Left ventricle myocardium superior (tissue), 1 donor: ENCODE data around the gene CLDN7. TPM values are rescaled to one million over a fixed set of nuclear protein-coding genes. Genes with fewer than 3 reads are reported as not detected.

Experiments used
- ATAC-seq: fragments of 200-7000 bp; cut with Tn5 transposase; one replicate; pipeline ENCODE4 v1.9.1; 2020; ENCODE audit warnings: mild to moderate bottlenecking, moderate library complexity
- DNase-seq: peaks from one replicate; pipeline ENCODE4 v3.0.0-alpha.2; 2020
- intact Hi-C: fragments of 100-400 bp; cut with micrococcal nuclease; formaldehyde crosslinking; loops from one replicate; pipeline ENCODE4 v1.11.0; 2022
- total RNA-seq: library from RNA; stranded (reverse); fragmentation: NEBNext Ultra II Directional; extraction: Animal tissue kit (Norgen Biotek cat#: 25700); gene quantifications from one replicate; pipeline ENCODE4 v1.2.1, GENCODE V29; 2021
- donor health status: DM: no; HTN: yes; CAD: no; lungs with severe emphysema.

CLDN7 gene
- total RNA-seq, 1 donor from 2014 or later: 1.8 TPM

DNA sequence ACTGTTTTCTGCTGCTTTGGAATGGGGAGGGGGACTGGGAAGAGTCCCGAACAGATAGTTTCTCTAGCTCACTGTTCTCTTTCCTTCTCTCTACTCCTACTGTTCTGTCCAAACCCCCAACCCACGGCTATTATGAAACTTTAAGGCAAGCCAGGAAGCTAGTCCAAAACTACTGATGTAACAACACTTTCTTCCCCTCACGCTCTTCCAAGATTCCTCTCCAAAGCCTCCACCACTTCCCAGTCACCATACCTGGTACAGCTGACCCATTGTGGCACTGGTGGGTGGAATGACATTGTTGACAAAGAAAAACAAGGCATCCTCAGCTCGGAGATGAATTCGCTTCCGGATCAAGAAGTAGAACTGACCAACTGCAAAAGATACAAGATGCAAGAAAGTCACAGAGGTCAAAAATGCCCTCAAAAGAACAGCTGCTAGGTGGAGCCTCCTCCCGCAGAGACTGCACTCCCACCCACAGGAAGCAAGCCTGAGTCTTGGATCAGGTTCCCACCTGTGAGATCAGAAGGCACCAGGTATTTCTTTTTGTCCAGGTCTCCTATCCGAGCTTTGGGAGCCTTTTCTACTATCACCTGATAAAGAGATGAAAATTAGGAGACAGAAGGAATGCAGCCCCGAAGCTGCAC is 21.1 kb downstream of the CLDN7 start:
- DNase-seq (no peak), ATAC-seq (no peak)
- intact Hi-C loops: no loop called here

DNA sequence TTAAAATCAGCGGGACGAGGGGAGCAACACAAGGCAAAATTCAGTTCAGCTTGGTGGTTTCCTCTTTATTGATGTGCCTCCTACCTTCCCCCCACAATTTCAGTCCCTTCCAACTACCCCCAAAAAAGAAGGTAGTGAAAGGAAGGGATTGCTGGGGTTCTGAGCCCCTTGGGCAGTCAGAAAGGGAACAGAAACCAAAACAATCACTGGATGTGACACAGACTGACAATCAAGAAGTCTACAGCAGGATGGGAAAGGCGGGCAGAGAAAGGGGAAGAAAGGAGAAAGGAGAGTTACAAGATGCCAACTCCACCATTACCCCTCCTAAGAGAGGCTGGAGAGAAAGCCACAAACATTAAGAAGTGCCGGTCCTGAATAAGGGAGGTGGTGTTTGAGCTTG is 21.9 kb downstream of the CLDN7 start:
- intact Hi-C loops: no loop called here
- ATAC-seq: no peak
- no peak for DNase-seq

DNA sequence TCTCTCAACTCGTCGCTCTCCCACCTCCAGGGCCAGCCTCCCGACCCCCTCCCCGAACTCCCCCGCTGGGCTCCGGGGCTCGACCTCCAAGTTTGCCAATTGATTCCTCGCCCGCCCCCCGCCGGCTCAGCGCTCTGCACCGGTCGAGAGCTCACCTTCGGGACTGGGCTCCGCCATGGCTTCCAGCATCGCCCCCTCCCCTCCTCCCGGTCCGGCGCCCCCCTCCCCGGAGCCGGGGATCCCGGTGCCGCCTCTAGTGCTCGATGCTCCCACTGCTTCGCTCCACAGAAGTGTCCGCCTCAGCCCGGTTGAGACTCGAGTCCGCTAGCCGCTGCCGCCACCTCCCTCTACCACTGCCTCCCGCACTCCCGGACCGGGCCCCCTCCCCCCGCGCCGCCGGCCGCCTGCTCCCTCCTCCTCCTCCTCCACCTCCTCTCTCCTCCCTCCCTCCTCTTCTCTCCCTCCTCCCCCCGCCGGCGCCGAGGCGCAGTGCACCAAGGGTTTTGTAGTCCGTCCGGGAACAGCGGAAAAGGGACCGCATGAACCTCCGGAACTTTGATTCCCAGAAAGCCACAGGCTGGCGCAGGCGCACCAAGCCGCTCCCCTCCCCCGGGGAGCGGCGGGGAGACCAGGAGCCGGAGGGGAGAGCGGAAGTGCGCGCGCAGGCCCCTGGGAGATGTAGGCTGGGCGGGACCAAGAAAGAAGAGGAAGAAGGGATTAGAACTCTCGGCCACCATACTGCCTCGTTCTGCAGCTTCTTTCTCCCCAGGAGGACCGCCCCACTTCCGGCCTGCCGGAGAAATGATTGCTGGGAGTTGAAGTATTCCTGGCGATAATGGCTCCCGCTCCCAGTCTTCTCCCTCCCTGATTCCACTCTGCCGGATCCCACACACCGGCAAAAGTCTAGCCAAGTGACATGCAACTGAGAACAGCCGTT is 22.9 kb downstream of the CLDN7 start, which contains the start of gene PHF23:
PHF23 (minus strand) TSS at position 367 of the 937 bp plus-strand sequence; CDS start at position 189, 178 bp downstream.
- intact Hi-C loops: no loop called here
- peak; percentile 75 for ATAC-seq
- peak; percentile 99 for DNase-seq

DNA sequence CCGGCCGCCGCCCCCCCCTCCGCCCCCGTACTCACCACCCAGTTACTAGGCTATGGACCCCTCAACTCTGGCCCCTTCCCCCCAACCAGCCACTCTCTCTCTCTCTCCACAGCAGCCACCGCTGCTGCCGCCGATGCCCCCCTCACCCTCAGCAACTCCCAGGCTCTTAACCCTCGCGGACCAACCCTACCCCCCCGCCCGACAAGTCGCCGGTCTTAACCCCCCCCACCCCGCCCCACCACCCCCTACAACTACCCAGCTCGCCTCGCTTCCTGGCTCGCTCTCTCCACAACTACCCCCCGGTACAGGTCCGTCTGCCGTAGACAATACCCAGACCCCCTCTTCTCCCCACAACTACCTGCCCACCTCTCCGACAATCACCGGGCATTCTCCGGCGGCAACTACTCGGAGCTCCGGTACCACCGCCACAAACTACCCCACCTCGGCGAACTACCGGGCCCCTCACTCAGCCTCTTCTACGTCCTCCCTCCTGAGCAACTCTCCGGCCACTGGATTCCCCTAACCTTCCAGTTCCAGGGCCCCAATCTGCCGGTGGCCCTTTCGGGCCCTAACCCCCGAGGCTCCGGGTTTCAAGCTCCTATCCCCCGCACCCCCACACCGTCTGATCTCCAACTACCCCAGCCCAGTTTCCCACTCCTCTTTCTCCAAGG is 23.7 kb downstream of the CLDN7 start:
- no peak for DNase-seq
- intact Hi-C loops: no loop called here
- no peak for ATAC-seq

DNA sequence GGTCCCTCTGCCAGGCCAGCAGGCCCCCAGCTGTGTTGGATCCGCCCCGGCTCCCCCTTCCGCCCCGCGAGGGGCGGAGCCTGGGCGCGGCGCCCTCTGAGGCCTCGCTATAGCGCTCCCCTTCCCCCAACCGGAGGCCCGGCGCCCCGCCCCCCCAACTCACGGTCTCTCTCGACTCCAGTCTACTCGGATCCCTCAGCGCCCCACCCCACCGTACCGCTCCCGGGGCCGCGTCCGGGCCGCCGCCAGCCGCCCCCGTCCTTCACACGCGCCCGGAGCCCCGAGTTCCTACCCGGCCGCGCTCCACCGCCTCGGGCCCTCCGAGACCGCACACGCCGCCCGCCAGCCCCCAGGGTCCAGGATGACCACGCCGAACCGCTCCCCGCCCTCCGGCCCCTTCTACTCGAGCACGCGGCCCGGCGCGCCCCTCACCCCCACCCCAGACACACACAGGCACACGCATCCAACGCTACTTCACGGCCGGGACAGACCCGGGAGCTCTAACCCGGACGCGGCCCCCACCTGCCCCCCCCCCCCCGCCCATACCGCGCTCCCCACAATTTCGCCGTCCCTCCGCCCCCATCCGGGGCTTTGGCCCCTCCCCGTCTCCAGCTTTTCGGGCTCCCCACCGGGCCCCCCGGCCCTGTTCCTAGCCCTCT is 24.4 kb downstream of the CLDN7 start:
- ATAC-seq: peak; percentile 12
- DNase-seq: peak; percentile 90
- intact Hi-C loops: no loop called here

DNA sequence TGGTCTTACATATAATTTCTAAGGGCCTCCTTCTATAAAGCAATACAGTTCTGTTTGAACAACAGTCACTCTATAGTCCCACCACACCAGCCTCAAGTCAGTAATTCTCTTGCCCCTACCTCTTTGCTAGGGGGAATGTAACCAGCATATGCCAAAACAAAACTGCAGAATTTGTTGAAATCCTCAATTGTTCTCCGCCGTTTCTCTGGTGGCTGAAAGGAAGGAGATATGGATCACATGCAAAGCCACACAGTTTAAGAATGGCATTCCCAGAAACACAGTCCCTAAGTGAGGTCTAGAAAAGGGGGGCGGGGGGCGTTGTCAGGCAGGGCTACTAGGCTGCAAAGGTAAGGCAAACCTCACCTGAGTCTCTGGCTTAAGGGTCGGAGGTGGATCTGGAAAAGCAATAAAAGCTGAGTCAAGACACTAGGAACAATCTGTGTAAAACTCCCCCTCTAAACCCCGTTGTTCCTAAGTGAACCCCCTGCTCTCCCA is 25.0 kb downstream of the CLDN7 start:
- intact Hi-C loops: no loop called here
- ATAC-seq: no peak

DNA sequence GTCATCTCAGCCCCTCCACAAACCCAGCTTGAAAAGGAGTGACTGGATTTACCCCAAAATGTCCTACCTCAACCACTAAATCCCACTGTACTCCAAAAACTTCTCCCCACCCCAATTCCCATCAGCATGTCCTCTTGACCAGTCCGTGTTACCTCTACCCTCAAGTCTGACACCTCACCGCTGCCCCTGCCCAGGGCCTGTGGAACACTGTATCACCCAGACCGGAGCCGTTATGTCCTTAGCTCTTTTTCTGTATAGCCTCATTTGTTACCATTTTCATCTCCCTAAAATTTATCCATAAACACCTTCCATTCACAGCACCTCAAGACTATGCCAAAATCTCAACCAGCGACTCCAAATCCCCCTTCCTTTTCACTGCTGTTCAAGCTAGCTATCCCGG is 25.5 kb downstream of the CLDN7 start:
- DNase-seq (peak; percentile 20), ATAC-seq (no peak)
- intact Hi-C loops: no loop called here

More for the DNA sequence above, 25.0 kb downstream of the CLDN7 start:
- DNase-seq: no peak

DNA sequence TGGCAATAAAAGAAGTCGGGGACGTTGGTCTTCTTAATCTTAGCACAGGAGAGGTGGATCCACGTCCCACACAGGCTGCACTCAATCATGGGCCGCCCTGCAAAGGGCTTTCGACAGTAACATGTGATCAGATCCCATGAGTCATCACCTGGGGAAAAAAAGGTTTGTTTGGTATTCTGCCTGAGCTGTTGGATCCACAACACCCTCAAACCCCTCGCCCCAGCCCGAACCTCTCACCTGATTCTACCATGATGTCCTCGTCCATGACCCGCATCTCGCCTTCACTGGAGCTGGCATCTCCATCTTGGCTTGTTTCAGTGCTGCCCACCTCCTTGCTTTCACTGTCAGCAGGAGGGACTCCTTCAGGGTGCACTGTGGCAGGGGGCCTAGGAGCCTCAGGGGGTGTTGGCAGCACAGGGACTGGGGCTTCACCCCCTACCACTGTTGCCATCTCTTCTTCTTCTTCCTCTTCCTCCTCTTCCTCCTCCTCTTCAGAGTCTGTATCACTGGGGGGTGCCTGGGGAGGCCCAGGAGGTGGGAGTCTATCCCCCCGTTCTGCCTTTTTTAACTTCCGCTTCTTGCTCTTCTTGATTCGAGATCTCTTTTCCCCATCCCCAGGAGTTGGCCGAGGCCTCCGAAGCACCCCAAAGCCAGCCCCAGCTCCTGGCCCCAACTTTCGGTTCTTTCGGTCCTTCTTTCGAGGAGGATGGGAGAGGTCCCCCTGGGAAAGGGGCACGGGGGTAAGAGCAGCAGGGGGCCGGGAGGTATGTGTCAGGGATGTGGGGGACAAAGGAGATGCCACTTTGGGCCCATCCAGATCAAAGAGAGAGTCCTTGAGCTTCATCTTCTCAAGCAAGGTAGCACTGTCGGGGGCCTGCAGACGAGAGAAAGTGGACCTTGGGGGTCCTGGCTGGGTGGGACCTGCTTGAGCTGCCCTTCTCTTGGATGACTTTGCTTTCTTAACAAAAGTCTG is 26.3 kb downstream of the CLDN7 start:
- intact Hi-C loops: no loop called here
- ATAC-seq (no peak), DNase-seq (peak; percentile 27)

DNA sequence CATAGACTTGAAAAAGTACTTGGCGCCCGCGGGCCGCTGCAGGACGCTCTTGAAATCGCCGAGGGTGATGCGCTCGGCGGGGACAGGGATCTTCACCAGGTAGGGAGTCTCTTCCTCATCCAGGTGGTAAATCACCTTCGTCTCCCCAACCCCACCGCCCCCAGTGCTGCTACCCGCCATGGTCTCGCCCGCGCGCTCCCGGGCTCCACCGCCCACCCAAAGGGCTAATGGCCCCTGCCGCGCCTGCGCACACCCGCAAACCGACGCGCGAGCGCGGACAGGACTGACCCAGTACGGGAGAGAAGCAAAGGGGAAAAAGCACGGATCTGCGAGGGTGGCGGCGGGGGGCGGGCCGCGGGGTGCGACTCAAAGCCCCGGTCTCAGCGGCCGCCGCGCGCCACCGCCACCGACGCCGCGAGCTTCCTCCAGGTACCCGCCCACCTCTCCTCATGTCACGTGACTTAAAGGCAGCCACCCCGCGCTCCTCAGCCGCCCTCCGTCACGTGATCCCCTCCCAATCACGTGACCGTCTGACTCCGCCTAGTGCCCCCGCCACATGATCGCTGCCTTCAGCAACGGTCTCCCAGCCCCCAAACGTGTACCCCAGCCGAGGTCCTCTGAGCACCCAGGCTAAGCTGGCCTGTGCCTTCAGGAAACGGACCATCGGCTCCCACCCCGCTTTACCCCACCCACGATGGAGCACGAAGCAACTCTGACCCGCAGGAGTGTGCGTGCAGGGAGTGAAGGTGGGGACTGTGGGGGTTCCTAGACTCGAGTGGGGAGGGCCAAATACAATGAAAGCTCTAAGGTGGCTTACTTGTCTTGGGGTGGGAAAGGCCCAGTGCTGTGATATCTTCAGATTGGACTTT is 28.0 kb downstream of the CLDN7 start, which contains the start of gene DVL2:
DVL2 (minus strand) TSS at position 435 of the 869 bp plus-strand sequence; CDS start at position 180, 255 bp downstream.
- ATAC-seq (peak; percentile 68), DNase-seq (peak; percentile 96)
- intact Hi-C loops: no loop called here

DNA sequence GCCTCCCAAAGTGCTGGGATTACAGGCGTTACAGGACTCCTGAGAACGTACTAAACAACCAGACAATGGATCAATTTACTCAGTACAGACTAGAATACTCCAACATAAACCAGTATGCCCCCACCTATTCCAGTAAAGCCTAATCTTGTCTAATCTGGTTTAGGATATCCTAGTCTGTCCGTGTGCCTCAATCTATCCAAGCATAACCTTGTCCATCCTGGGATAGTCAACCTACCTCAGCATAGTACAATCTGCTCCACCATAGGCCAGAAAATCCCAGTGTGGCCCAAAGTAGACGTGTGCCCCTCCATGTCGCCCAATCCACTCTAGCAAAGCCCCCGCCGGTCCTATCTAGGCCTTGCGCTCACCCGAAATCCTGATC is 28.6 kb downstream of the CLDN7 start:
- ATAC-seq (no peak), DNase-seq (no peak)
- intact Hi-C loops: no loop called here

DNA sequence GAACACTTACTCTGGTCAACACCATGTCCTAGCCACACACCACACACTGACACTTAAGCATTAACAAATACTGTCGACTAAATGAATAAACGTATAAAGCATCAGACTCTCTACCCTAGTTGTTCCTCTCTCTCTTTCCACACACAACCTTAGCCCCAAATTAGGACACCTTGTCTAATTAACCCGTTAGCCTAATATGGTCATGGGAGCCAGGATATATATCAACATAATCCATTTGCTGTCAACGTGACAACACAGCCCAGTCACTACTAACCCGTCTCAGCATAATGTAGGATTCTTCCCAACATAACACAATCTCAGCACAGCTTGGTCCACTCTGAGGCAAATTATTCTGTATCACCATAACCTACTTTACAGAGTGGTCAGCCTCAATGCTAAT is 30.2 kb downstream of the CLDN7 start:
- no peak for ATAC-seq
- intact Hi-C loops: no loop called here
- no peak for DNase-seq

DNA sequence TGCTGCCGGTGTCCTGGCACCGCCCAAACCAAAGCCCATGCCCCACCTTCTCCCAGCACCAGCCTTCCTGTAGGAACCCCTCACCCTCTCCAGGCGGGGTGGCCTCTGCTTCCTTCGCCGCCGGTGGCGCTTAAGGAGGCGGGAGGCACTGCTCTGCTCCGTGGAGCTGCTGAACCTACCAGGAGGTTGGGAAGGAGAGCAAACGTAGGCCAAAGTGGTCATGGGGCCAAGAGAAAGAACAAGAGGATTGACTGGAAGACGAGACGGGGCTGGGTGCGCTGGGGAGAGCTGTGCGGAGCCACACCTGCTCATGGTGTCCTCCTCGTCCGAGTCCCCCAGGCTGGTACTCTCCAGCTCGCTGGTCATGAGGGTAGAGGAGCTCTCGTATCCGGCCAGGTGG is 32.8 kb downstream of the CLDN7 start:
- ATAC-seq (no peak), DNase-seq (peak; percentile 23)
- intact Hi-C loops: no loop called here

DNA sequence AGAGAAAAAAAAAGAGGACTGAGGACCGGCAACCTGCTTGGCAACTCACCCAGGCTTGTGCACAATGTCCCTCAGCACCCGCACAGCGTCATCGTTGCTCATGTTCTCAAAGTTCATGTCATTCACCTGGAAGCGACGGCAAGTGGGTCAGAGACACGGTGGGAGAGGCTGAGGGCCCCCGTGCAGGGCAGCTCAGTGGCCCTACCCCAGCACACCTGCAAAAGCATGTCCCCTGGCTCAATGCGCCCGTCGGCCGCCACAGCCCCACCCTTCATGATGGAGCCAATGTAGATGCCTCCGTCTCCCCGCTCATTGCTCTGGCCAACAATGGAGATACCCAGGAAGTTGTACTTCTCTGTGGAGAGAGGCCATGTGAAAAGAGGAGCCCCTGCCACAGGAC is 33.4 kb downstream of the CLDN7 start:
- intact Hi-C loops: no loop called here
- ATAC-seq (no peak), DNase-seq (peak; percentile 29)

DNA sequence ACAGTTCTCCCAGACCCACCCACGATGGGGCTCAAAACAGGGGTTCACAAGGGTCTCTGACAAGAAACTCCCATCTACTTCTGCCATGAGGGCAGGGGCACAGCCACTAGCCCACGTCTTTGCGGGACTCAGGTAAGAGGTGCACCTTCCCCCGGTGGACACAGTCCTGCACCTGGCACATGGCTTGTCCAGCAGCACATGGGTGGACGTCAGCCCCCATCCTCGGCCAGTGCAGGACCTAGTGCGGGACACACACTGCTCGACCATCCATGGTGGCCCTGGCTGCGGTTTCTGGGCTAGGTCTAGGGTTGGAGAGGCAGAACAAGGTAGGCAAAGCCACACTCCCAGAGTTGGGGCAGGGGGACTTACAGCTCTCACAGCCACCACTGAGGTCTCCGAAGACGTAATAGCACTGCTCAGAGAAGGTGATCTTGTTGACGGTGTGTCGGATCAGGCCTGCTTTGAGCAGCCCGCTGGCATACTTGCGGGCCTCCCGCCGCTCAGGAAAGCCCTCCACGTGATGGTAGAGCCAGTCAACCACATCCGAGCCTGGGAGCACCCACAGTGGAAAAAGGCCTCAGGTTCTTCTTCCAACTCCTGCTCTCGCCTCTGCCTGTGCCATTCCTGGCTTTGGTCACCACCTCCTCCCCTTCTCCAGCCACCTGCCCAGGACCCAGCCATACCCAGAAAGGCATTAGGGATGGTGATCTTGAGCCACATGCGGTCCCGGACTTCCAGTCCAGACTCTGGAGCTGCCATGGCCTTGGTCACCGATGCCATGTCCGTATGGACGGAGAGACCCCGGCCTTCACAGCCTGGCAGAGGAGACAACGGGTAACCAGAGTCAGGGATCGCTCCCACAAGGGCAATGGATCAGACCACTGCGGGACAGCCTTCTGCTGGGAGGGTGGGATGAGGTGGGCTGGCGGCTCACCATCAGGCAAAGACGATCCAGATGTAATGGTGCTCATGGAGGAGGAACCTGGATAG is 35.3 kb downstream of the CLDN7 start:
- intact Hi-C loops: no loop called here
- no peak for ATAC-seq
- DNase-seq: peak; percentile 34

DNA sequence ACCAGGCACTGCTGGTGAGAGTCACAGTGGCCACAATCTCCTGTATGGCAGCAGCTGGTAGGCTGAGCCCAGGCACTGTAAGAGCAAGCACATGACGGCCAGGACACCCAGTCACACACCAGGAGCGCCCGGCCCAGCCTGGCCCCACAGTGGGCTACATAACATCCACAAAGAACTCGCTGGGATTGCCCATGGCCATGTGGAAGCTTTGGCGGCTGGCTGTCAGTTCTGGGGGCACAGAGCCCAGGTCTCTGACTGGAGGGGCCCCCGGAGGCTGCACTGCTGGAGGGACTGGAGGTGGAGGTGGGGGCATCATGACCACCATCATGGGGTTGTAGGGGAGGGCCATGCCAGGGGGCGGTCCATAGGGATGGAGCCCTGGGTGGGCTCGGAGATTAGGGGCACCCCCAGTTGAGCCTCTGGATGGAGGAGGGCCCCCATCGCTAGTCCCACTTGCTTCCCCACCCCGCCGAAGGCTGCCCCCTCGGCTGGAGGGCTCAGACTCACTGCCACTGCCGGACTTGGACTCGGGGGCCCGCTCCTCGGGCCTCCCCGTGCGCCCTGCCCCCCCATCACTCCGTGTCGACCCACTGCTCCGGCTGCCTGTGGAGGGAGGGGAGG is 36.5 kb downstream of the CLDN7 start:
- ATAC-seq: peak; percentile 44
- peak; percentile 54 for DNase-seq
- intact Hi-C loops: no loop called here
